Adipocyte (in vitro differentiated cells): ENCODE measurements around the gene TSKU.
A peak's percentile ranks its signal among the peaks of the same experiment; 100 is the strongest.

Source experiments
- DNase-seq: peaks from one replicate; pipeline ENCODE4 v3.0.0-alpha.2; 2015; ENCODE audit warnings: low read depth
- H3K27me3 ChIP-seq: replicated peaks from 2 replicates; pipeline ENCODE4 v1.7.0; 2013; ENCODE audit warnings: mild to moderate bottlenecking, low read length, moderate library complexity; ENCODE audit not compliant: control insufficient read depth, insufficient read depth
- H3K36me3 ChIP-seq: 2 replicates; pipeline ENCODE4 v1.7.0; 2013; ENCODE audit warnings: low read length, mild to moderate bottlenecking, moderate library complexity; ENCODE audit not compliant: control insufficient read depth, insufficient read depth, severe bottlenecking
- H3K4me1 ChIP-seq: 2 replicates; pipeline ENCODE4 v1.7.0; 2013; ENCODE audit warnings: mild to moderate bottlenecking, low read length, moderate library complexity; ENCODE audit not compliant: control insufficient read depth, insufficient read depth
- H3K4me3 ChIP-seq: 2 replicates; pipeline ENCODE4 v1.7.0; 2013; ENCODE audit warnings: mild to moderate bottlenecking, low read length, moderate library complexity
- H3K9ac ChIP-seq: 2 replicates; pipeline ENCODE4 v1.7.0; 2013; ENCODE audit warnings: mild to moderate bottlenecking, low read length, moderate library complexity
- H3K9me3 ChIP-seq: 2 replicates; pipeline ENCODE4 v1.7.0; 2013; ENCODE audit warnings: mild to moderate bottlenecking, low read length, moderate library complexity; ENCODE audit not compliant: control insufficient read depth

TSKU gene

GRCh38 chr11:76744186-76745043, 38.7 kb upstream of the TSKU start:
- Histone ChIP-seq H3K9me3 (no peaks in the 10 kb centered on the region), H3K9ac (no peak overlapping the region), H3K4me1 (peaks cover 7% of the 10 kb centered on the region), H3K27me3 (no peaks in the 10 kb centered on the region), H3K4me3 (no peak overlapping the region), H3K36me3 (no peaks in the 10 kb centered on the region)
- DNase-seq, result peak; percentile 32

GRCh38 chr11:76745044-76745376, 38.1 kb upstream of the TSKU start:
- Histone ChIP-seq H3K27me3 (no peaks in the 10 kb centered on the region), H3K4me3 (no peak overlapping the region), H3K9ac (no peak overlapping the region), H3K36me3 (no peaks in the 10 kb centered on the region), H3K9me3 (no peaks in the 10 kb centered on the region), H3K4me1 (peaks cover 7% of the 10 kb centered on the region)
- DNase-seq, result no peak

GRCh38 chr11:76745561-76746207, 37.5 kb upstream of the TSKU start:
- DNase-seq, result no peak

GRCh38 chr11:76747153-76747914, 35.8 kb upstream of the TSKU start:
- Histone ChIP-seq H3K9ac (no peak overlapping the region), H3K36me3 (no peaks in the 10 kb centered on the region), H3K9me3 (no peaks in the 10 kb centered on the region), H3K4me3 (no peak overlapping the region), H3K4me1 (peaks cover 10% of the 10 kb centered on the region), H3K27me3 (no peaks in the 10 kb centered on the region)
- no peak for DNase-seq

More at GRCh38 chr11:76745561-76746207, 37.5 kb upstream of the TSKU start:
- H3K9me3 ChIP-seq, result no peaks in the 10 kb centered on the region
- no peak overlapping the region for H3K9ac ChIP-seq
- no peaks in the 10 kb centered on the region for H3K27me3 ChIP-seq
- peaks cover 7% of the 10 kb centered on the region for H3K4me1 ChIP-seq
- no peaks in the 10 kb centered on the region for H3K36me3 ChIP-seq
- H3K4me3 ChIP-seq, result no peak overlapping the region

- Histone ChIP-seq H3K9ac (no peak overlapping the region), H3K27me3 (no peaks in the 10 kb centered on the region), H3K9me3 (no peaks in the 10 kb centered on the region), H3K4me3 (no peak overlapping the region), H3K36me3 (no peaks in the 10 kb centered on the region), H3K4me1 (peaks cover 19% of the 10 kb centered on the region)
- DNase-seq, result no peak
Measured at GRCh38 chr11:76747915-76748860, 35.0 kb upstream of the TSKU start.

GRCh38 chr11:76748948-76749347, 34.2 kb upstream of the TSKU start:
- Histone ChIP-seq H3K4me3 (no peak overlapping the region), H3K36me3 (no peaks in the 10 kb centered on the region), H3K27me3 (no peaks in the 10 kb centered on the region), H3K4me1 (peaks cover 23% of the 10 kb centered on the region), H3K9ac (no peak overlapping the region), H3K9me3 (no peaks in the 10 kb centered on the region)
- no peak for DNase-seq

- DNase-seq, result no peak
- no peak overlapping the region for H3K9ac ChIP-seq
- peaks cover 16% of the 10 kb centered on the region for H3K4me1 ChIP-seq
- no peaks in the 10 kb centered on the region for H3K9me3 ChIP-seq
- no peaks in the 10 kb centered on the region for H3K36me3 ChIP-seq
- H3K27me3 ChIP-seq, result no peaks in the 10 kb centered on the region
- H3K4me3 ChIP-seq, result no peak overlapping the region
Measured at GRCh38 chr11:76750067-76750466, 33.1 kb upstream of the TSKU start.

- Histone ChIP-seq H3K27me3 (no peaks in the 10 kb centered on the region), H3K4me3 (no peak overlapping the region), H3K4me1 (peaks cover 15% of the 10 kb centered on the region), H3K36me3 (no peaks in the 10 kb centered on the region), H3K9ac (no peak overlapping the region), H3K9me3 (no peaks in the 10 kb centered on the region)
- DNase-seq, result no peak
Measured at GRCh38 chr11:76750746-76751145, 32.4 kb upstream of the TSKU start.

- Histone ChIP-seq H3K36me3 (no peaks in the 10 kb centered on the region), H3K4me3 (peak overlapping the region; percentile 45), H3K27me3 (no peaks in the 10 kb centered on the region), H3K9ac (peak overlapping the region; percentile 67), H3K9me3 (no peaks in the 10 kb centered on the region), H3K4me1 (peaks cover 15% of the 10 kb centered on the region)
- DNase-seq, result peak; percentile 93
Measured at GRCh38 chr11:76752321-76753143, 30.6 kb upstream of the TSKU start.

GRCh38 chr11:76753449-76753848, 29.7 kb upstream of the TSKU start:
- no peaks in the 10 kb centered on the region for H3K27me3 ChIP-seq
- no peak overlapping the region for H3K4me3 ChIP-seq
- DNase-seq, result no peak
- H3K4me1 ChIP-seq, result peaks cover 15% of the 10 kb centered on the region
- H3K36me3 ChIP-seq, result no peaks in the 10 kb centered on the region
- H3K9ac ChIP-seq, result peak overlapping the region; percentile 3
- no peaks in the 10 kb centered on the region for H3K9me3 ChIP-seq
